Activated T-cell treated with anti-CD3 and anti-CD28 coated beads, Interleukin-2, amount 50 U/mL, for 24 hours (primary cell): Measurements from ENCODE around the gene GNAT1.

Experiments
- DNase-seq: peaks from one replicate; pipeline ENCODE4 v3.0.0-alpha.2; 2020
- H3K27ac Mint-ChIP-seq: 2 replicates; pipeline ENCODE4 v1.8.0; 2020; ENCODE audit warnings: mild to moderate bottlenecking, mixed read lengths
- H3K27me3 Mint-ChIP-seq: 2 replicates; pipeline ENCODE4 v1.8.0; 2020; ENCODE audit warnings: mixed read lengths
- H3K36me3 Mint-ChIP-seq: 2 replicates; pipeline ENCODE4 v1.8.0; 2020; ENCODE audit warnings: low read depth, mixed read lengths
- H3K4me1 Mint-ChIP-seq: 2 replicates; pipeline ENCODE4 v1.8.0; 2020; ENCODE audit warnings: low read depth, mixed read lengths
- H3K4me3 Mint-ChIP-seq: 2 replicates; pipeline ENCODE4 v1.8.0; 2020; ENCODE audit warnings: mild to moderate bottlenecking, moderate library complexity, mixed read lengths
- H3K9me3 Mint-ChIP-seq: 2 replicates; pipeline ENCODE4 v1.8.0; 2020; ENCODE audit warnings: mixed read lengths

The GNAT1 gene

GRCh38 chr3:50190936-50191660 is at the start of gene GNAT1:
Gene GNAT1 (plus strand): TSS chr3:50191610. CDS start chr3:50191726, 116 bp downstream.
- H3K4me3 Mint-ChIP-seq = no peak within 1 kb of the TSS
- no peaks in the 10 kb centered on the region for H3K9me3 Mint-ChIP-seq
- H3K27ac Mint-ChIP-seq = no peak within 1 kb of the TSS
- H3K36me3 Mint-ChIP-seq = no peaks in the 10 kb centered on the region
- DNase-seq = no peak
- H3K4me1 Mint-ChIP-seq = peaks cover 16% of the 10 kb centered on the region
- H3K27me3 Mint-ChIP-seq = peaks cover 19% of the 10 kb centered on the region

GRCh38 chr3:50146316-50146901 is 45.0 kb upstream of the GNAT1 start:
- Mint-ChIP-seq H3K36me3 (no peaks in the 10 kb centered on the region), H3K4me1 (no peaks in the 10 kb centered on the region), H3K4me3 (no peak overlapping the region)

DNA sequence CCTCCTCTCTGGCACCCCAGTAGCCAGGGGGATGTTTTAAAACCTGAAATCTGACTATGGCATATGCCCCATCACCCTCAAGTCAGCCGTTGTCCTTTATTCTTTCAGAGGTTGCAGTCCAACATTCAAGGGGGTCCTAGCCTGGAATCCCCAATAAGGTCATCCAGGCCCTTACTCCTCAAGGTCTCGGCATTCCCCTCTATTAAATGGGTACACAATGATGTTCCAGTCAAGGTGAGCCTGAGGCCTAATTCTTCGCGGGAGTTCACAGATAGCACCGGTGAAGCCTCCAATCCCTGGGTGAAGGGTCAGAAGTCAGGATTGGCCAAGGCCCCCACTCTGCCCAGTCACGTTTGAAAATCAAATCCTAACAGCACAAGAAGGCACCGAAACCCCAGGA is 44.4 kb upstream of the GNAT1 start:
- DNase-seq = no peak
- H3K4me3 Mint-ChIP-seq = no peak overlapping the region
- H3K36me3 Mint-ChIP-seq = no peaks in the 10 kb centered on the region
- H3K4me1 Mint-ChIP-seq = no peaks in the 10 kb centered on the region
- H3K27me3 Mint-ChIP-seq = no peaks in the 10 kb centered on the region
- H3K27ac Mint-ChIP-seq = no peak overlapping the region
- H3K9me3 Mint-ChIP-seq = no peaks in the 10 kb centered on the region

More at GRCh38 chr3:50146316-50146901, 45.0 kb upstream of the GNAT1 start:
- Mint-ChIP-seq H3K9me3 (no peaks in the 10 kb centered on the region), H3K27ac (no peak overlapping the region), H3K27me3 (no peaks in the 10 kb centered on the region)
- no peak for DNase-seq

DNA sequence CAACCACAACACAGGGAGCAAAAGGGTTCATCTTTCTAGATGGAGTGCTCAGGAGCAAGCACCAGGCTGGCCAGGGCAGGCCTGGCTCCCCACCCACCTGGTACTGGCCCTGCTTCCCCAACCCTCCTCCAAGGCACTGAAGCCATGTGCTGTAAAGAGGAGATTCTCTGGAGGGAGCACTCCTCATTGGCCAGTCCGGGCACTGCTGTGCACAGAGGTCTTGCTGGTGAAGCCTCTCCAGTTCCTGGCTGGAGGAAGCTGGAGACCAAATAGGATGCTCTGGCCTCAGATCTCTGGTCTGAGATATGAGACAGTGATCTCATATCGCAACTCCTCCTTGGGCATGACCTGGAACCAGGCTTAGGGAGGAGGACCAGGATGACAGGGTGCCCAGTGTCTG is 44.0 kb upstream of the GNAT1 start:
- Mint-ChIP-seq H3K27ac (no peak overlapping the region), H3K4me3 (no peak overlapping the region), H3K9me3 (no peaks in the 10 kb centered on the region), H3K4me1 (no peaks in the 10 kb centered on the region), H3K36me3 (no peaks in the 10 kb centered on the region), H3K27me3 (no peaks in the 10 kb centered on the region)
- no peak for DNase-seq

DNA sequence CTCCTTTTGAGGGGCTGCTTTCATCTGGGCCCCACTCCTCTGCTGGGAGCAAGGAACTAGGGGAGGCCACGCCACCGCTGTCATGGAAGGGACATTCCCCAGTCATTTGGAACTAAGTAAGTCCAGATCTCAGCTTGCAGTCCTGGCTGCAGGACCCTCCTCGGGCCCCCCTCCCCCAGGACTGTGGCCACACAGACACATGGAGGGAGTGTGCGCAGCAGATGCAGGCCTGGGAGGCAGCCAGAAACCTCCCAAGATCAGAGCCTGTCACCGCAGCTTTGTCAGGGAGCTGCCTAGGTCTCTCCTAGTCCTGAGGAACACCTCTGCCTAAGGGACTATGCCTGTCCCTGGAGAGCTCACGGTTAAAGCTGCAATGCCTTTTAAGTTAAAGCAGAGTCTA is 43.5 kb upstream of the GNAT1 start:
- H3K4me3 Mint-ChIP-seq = no peak overlapping the region
- no peaks in the 10 kb centered on the region for H3K9me3 Mint-ChIP-seq
- H3K36me3 Mint-ChIP-seq = no peaks in the 10 kb centered on the region
- H3K4me1 Mint-ChIP-seq = no peaks in the 10 kb centered on the region
- peaks cover 2% of the 10 kb centered on the region for H3K27me3 Mint-ChIP-seq
- H3K27ac Mint-ChIP-seq = no peak overlapping the region
- no peak for DNase-seq

- DNase-seq = no peak
- H3K27ac Mint-ChIP-seq = no peak overlapping the region
- H3K4me1 Mint-ChIP-seq = peaks cover 3% of the 10 kb centered on the region
- H3K9me3 Mint-ChIP-seq = no peaks in the 10 kb centered on the region
- H3K4me3 Mint-ChIP-seq = no peak overlapping the region
- H3K36me3 Mint-ChIP-seq = no peaks in the 10 kb centered on the region
- peaks cover 19% of the 10 kb centered on the region for H3K27me3 Mint-ChIP-seq
Measured at GRCh38 chr3:50150404-50150750, 41.0 kb upstream of the GNAT1 start.

DNA sequence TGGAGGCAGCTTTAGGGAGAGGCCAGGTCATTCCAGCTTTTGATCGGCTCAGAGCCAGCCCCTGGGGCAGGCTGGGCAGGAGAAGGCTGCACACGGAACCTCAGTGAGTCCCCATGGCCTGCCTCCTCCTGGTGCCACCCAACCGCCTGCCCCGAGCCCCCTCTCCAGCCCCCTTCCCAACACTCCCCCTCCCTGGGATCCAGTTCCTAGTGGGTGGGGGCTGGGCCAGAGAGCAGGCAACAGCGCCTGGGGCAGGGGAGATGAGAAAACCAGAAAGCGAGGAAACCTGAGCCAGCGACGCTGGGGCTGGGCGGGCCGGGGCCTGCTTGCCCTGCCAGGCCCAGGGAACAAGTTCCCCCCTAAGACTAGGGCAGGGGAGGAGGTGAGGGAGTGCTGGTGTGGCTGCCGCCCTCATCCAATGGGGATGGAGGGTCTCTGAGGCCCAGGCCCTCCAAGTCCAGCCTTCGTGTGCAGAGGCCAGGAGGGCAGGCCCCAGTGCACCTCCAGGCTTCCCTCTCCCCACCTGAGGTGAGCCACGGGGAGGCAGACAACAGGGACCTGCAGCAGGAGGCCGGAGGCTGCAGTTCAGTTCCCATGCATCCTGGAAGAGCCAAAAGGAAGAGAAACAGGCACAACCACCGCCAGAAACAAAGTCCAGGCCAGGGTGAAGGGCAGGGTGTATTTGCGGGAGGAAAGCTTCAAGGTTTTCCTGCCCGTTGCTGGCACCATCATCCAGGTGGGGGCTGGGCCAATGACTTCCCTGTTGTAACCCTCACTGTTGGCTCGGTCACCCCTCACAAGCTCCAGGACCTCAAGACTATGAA is 40.3 kb upstream of the GNAT1 start:
- Mint-ChIP-seq H3K27ac (no peak overlapping the region), H3K4me1 (peaks cover 8% of the 10 kb centered on the region), H3K27me3 (peaks cover 24% of the 10 kb centered on the region), H3K9me3 (no peaks in the 10 kb centered on the region), H3K36me3 (no peaks in the 10 kb centered on the region), H3K4me3 (no peak overlapping the region)
- DNase-seq = no peak

- Mint-ChIP-seq H3K4me3 (no peak overlapping the region), H3K4me1 (peaks cover 9% of the 10 kb centered on the region), H3K9me3 (no peaks in the 10 kb centered on the region)
Measured at GRCh38 chr3:50151728-50152127, 39.7 kb upstream of the GNAT1 start.

GRCh38 chr3:50153782-50154475 is 37.5 kb upstream of the GNAT1 start:
- Mint-ChIP-seq H3K36me3 (no peaks in the 10 kb centered on the region), H3K27me3 (peaks cover 44% of the 10 kb centered on the region)
- DNase-seq = no peak

More at GRCh38 chr3:50151728-50152127, 39.7 kb upstream of the GNAT1 start:
- H3K27me3 Mint-ChIP-seq = peaks cover 31% of the 10 kb centered on the region
- no peaks in the 10 kb centered on the region for H3K36me3 Mint-ChIP-seq
- no peak overlapping the region for H3K27ac Mint-ChIP-seq
- no peak for DNase-seq

GRCh38 chr3:50154476-50154839 is 37.0 kb upstream of the GNAT1 start:
- peak overlapping the region; percentile 56 for H3K4me3 Mint-ChIP-seq
- no peaks in the 10 kb centered on the region for H3K36me3 Mint-ChIP-seq
- peaks cover 44% of the 10 kb centered on the region for H3K27me3 Mint-ChIP-seq
- no peaks in the 10 kb centered on the region for H3K9me3 Mint-ChIP-seq
- peaks cover 9% of the 10 kb centered on the region for H3K4me1 Mint-ChIP-seq
- DNase-seq = no peak
- no peak overlapping the region for H3K27ac Mint-ChIP-seq

More at GRCh38 chr3:50153782-50154475, 37.5 kb upstream of the GNAT1 start:
- H3K4me1 Mint-ChIP-seq = peaks cover 9% of the 10 kb centered on the region
- H3K27ac Mint-ChIP-seq = no peak overlapping the region
- peak overlapping the region; percentile 56 for H3K4me3 Mint-ChIP-seq
- no peaks in the 10 kb centered on the region for H3K9me3 Mint-ChIP-seq

DNA sequence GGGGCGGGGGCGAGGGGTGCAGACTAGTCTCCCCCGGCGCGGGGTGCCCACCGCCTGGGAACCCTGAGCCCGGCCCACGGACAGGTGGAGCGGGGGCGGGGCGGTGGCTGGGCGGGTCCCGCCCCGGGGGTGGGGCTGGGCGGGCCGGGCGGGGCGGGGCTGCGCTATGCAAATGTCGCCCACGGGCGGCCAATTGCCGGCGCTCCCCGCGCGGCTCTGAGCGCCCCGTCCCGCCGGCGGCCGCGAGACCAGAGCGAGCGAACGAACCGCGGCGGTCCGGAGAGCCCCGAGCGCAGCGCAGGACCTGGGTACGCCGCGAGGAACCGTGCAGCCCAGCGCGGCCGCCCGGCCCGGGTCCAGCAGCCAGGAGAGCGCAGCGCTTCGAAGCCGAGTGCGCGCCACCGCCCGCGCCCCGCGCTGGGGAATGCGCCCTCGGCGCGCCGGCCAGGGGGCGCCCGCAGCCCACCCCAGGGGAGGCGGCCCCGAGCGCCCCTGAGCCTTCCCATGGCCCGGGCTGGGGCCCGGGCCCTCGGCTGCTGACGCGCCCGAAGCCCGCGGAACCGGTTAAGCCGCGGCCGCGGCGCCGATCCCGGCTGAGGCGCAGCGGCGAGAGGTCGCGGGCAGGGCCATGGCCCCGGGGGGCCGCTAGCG is 36.4 kb upstream of the GNAT1 start, which contains the start of gene SEMA3F:
Gene SEMA3F, plus strand, starts transcription at position 485 of the 651 bp plus-strand sequence. CDS start 4,299 bp downstream, outside the sequence.
- H3K27me3 Mint-ChIP-seq = peaks cover 44% of the 10 kb centered on the region
- H3K9me3 Mint-ChIP-seq = no peaks in the 10 kb centered on the region
- H3K27ac Mint-ChIP-seq = no peak within 1 kb of the TSS
- DNase-seq = peak; percentile 80
- H3K4me1 Mint-ChIP-seq = peaks cover 9% of the 10 kb centered on the region
- H3K4me3 Mint-ChIP-seq = peak within 1 kb of the TSS; percentile 57
- H3K36me3 Mint-ChIP-seq = no peaks in the 10 kb centered on the region

- Mint-ChIP-seq H3K4me1 (peaks cover 9% of the 10 kb centered on the region), H3K4me3 (peak overlapping the region; percentile 57), H3K36me3 (no peaks in the 10 kb centered on the region), H3K27ac (no peak overlapping the region), H3K27me3 (peaks cover 44% of the 10 kb centered on the region), H3K9me3 (no peaks in the 10 kb centered on the region)
- DNase-seq = no peak
Measured at GRCh38 chr3:50155491-50155878, 35.9 kb upstream of the GNAT1 start.

- DNase-seq = no peak
- no peaks in the 10 kb centered on the region for H3K9me3 Mint-ChIP-seq
Measured at GRCh38 chr3:50155891-50156290, 35.5 kb upstream of the GNAT1 start.

More at GRCh38 chr3:50155891-50156290, 35.5 kb upstream of the GNAT1 start:
- Mint-ChIP-seq H3K36me3 (no peaks in the 10 kb centered on the region), H3K27ac (no peak overlapping the region), H3K27me3 (peaks cover 44% of the 10 kb centered on the region), H3K4me3 (peak overlapping the region; percentile 57), H3K4me1 (peaks cover 9% of the 10 kb centered on the region)
